SU-DHL-6 (cell line): ENCODE data around the gene ADD1.

ENCODE experiments used
- H2AFZ ChIP-seq: fragments of 200-600 bp; sonication (generic); 2 replicates; pipeline ENCODE4 v1.6.1; 2014; ENCODE audit warnings: low read depth, mild to moderate bottlenecking, moderate library complexity, mixed read lengths, antibody characterized with exemption, low read length; ENCODE audit not compliant: severe bottlenecking
- H3F3A ChIP-seq: fragments of 200-600 bp; shearing (Covaris generic); 2 replicates; pipeline ENCODE4 v1.6.0; 2016; ENCODE audit warnings: antibody characterized with exemption, mild to moderate bottlenecking; ENCODE audit not compliant: insufficient read depth
- H3K27ac ChIP-seq: fragments of 200-600 bp; sonication (generic); 2 replicates; pipeline ENCODE4 v1.5.1; 2016; ENCODE audit warnings: low read depth, mild to moderate bottlenecking, low read length, moderate library complexity, mixed read lengths
- H3K27me3 ChIP-seq: fragments of 200-600 bp; sonication (generic), shearing (Covaris generic); 2 replicates; pipeline ENCODE4 v1.6.0; 2014; ENCODE audit warnings: mild to moderate bottlenecking, low read length
- H3K36me3 ChIP-seq: fragments of 200-600 bp; sonication (generic); 2 replicates; pipeline ENCODE4 v1.6.1; 2014; ENCODE audit warnings: mild to moderate bottlenecking, low read length, mixed read lengths
- H3K4me2 ChIP-seq: fragments of 300-600, 200-600 bp; shearing (Covaris generic), sonication (generic); 2 replicates; pipeline ENCODE4 v1.6.0; 2014; ENCODE audit warnings: low read length, low read depth, mild to moderate bottlenecking; ENCODE audit not compliant: poor library complexity, severe bottlenecking
- H3K4me3 ChIP-seq: fragments of 200-600 bp; sonication (generic); 2 replicates; pipeline ENCODE4 v1.5.1; 2014; ENCODE audit warnings: antibody characterized with exemption, low read length, mild to moderate bottlenecking, mixed read lengths; ENCODE audit not compliant: insufficient read depth, poor library complexity, severe bottlenecking
- H3K79me2 ChIP-seq: fragments of 200-600 bp; sonication (generic); 2 replicates; pipeline ENCODE4 v1.6.1; 2014; ENCODE audit warnings: mild to moderate bottlenecking, low read length, moderate library complexity; ENCODE audit not compliant: insufficient read depth
- H3K9ac ChIP-seq: fragments of 200-600 bp; sonication (generic); 2 replicates; pipeline ENCODE4 v1.7.0; 2014; ENCODE audit warnings: mild to moderate bottlenecking, low read length
- H3K9me2 ChIP-seq: fragments of 200-600 bp; sonication (generic); replicated peaks from 2 replicates; pipeline ENCODE4 v1.6.1; 2014; ENCODE audit warnings: low read length; ENCODE audit not compliant: insufficient read depth
- H3K9me3 ChIP-seq: fragments of 200-600 bp; sonication (generic); 2 replicates; pipeline ENCODE4 v1.6.1; 2014; ENCODE audit warnings: low read length, mixed read lengths; ENCODE audit not compliant: insufficient read depth
- H4K20me1 ChIP-seq: fragments of 200-600 bp; sonication (generic); 2 replicates; pipeline ENCODE4 v1.6.1; 2014; ENCODE audit warnings: low read depth, mild to moderate bottlenecking, antibody characterized with exemption, low read length, moderate library complexity, mixed read lengths
- CTCF ChIP-seq: fragments of 200-600 bp; sonication (generic); IDR thresholded peaks from one replicate; pipeline ENCODE4 v1.5.1; 2017; ENCODE audit warnings: antibody characterized with exemption, mild to moderate bottlenecking, low read length, moderate library complexity; ENCODE audit not compliant: insufficient read depth, poor library complexity, severe bottlenecking
- EZH2phosphoT487 ChIP-seq: fragments of 200-600 bp; sonication (generic), shearing (Covaris generic); conservative IDR thresholded peaks from 2 replicates; pipeline ENCODE4 v1.6.1; 2018; ENCODE audit warnings: mild to moderate bottlenecking, antibody characterized with exemption, low read length, moderate library complexity, mixed read lengths

The ADD1 gene

GRCh38 chr4:2795893-2796848, 47.5 kb upstream of the ADD1 start:
- no peaks in the 10 kb centered on the region for H3K79me2 ChIP-seq
- no peak overlapping the region for H3K9ac ChIP-seq
- TF ChIP-seq EZH2phosphoT487 (no peak), CTCF (no peak)
- no peaks in the 10 kb centered on the region for H3K9me3 ChIP-seq
- no peaks in the 10 kb centered on the region for H3K36me3 ChIP-seq
- H3K27ac ChIP-seq: no peak overlapping the region
- H3K4me3 ChIP-seq: no peak overlapping the region
- no peaks in the 10 kb centered on the region for H3K9me2 ChIP-seq
- H3F3A ChIP-seq: no peaks in the 10 kb centered on the region
- no peaks in the 10 kb centered on the region for H4K20me1 ChIP-seq
- no peaks in the 10 kb centered on the region; the same call in 1 of the 2 replicates for H3K27me3 ChIP-seq
- H3K4me2 ChIP-seq: no peak overlapping the region
- H2AFZ ChIP-seq: no peak overlapping the region

GRCh38 chr4:2796849-2797544, 46.6 kb upstream of the ADD1 start:
- no peaks in the 10 kb centered on the region for H3K79me2 ChIP-seq
- no peaks in the 10 kb centered on the region for H3K9me3 ChIP-seq
- H4K20me1 ChIP-seq: no peaks in the 10 kb centered on the region
- no peak overlapping the region for H3K4me2 ChIP-seq
- H3K9ac ChIP-seq: no peak overlapping the region
- H3K36me3 ChIP-seq: no peaks in the 10 kb centered on the region
- H3K27ac ChIP-seq: no peak overlapping the region
- no peak overlapping the region for H2AFZ ChIP-seq
- H3K4me3 ChIP-seq: no peak overlapping the region
- H3K27me3 ChIP-seq: no peaks in the 10 kb centered on the region; the same call in 1 of the 2 replicates
- no peaks in the 10 kb centered on the region for H3F3A ChIP-seq
- no peaks in the 10 kb centered on the region for H3K9me2 ChIP-seq
- TF ChIP-seq CTCF: no peak
- TF ChIP-seq EZH2phosphoT487: no peak

GRCh38 chr4:2797545-2798305, 45.9 kb upstream of the ADD1 start:
- Histone ChIP-seq H3K9ac (no peak overlapping the region), H3K9me3 (no peaks in the 10 kb centered on the region), H2AFZ (no peak overlapping the region), H3K27me3 (no peaks in the 10 kb centered on the region; the same call in 1 of the 2 replicates), H3K79me2 (no peaks in the 10 kb centered on the region), H3K4me3 (no peak overlapping the region), H4K20me1 (no peaks in the 10 kb centered on the region), H3F3A (no peaks in the 10 kb centered on the region), H3K4me2 (no peak overlapping the region), H3K36me3 (no peaks in the 10 kb centered on the region), H3K9me2 (no peaks in the 10 kb centered on the region), H3K27ac (no peak overlapping the region)
- TF ChIP-seq CTCF (no peak), EZH2phosphoT487 (no peak)
